ENCODE results near the gene PPP2R2C.

Gene PPP2R2C

DNA sequence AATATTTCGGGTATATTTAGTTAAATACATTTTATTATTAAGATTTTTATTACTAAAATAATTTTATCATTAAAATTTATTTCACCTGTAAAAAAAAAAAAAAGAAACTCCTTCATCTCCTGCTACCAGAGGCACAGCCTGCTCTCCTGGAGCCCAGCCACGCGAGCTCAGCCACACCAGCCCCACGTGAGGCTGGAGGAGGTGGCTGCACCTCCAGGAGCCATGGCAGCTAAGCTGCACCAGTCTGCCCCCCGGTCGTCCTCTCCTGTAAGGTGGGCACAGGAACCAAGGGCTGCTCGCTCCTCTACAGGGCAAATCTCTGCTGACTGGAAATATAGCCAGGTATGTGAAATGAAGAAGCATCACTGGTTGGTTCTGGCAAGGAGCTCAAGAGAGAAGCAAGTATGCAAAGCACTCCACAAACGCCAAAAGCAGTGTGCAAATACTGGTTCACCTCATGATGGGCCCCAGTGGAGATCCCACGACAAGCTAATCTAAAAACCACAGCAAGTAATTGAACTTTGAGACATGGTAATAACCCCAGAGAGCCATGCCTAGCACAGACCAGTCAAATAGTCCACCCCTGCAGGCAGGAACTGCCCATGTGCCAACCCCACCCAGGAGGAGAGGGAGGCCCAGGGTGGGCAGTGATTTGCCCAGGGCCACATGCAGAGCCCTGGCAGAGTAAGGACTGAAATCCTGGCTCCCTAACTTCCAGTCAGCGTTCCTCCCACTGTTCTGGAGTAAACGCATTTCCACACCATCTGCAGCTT lies 112.7 kb downstream of the PPP2R2C start:
- DNase-seq: no peak

GRCh38 chr4:6357476-6357875 lies 114.9 kb downstream of the PPP2R2C start:
- DNase-seq: no peak

DNA sequence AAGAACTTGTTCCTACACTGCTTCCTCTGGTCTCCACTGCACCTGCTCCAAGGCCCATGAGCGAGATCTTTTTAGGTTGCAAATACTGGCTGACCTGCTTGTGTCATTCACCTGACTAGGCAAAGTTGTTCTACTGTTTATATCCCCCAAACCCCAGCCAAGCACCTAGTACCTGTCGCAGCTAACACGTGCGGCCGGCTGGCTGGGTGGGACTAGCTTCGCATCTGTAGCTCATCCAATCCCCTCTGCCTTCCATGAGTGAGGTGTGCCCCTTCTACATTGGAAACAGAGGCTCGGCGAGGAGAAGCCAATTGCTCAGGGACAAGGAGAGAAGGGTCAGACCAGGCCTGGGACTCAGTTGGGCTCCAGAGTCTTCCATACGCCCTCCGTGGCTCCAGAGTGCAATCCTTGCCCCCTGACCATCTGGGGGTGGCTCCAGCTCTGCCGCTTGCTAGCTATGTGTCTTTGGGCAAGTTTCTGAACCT lies 116.3 kb downstream of the PPP2R2C start:
- no peak for DNase-seq

GRCh38 chr4:6355052-6355451 lies 117.4 kb downstream of the PPP2R2C start:
- DNase-seq: no peak

GRCh38 chr4:6354626-6355025 lies 117.8 kb downstream of the PPP2R2C start:
- DNase-seq: no peak

GRCh38 chr4:6354119-6354518 lies 118.3 kb downstream of the PPP2R2C start:
- no peak for DNase-seq

GRCh38 chr4:6352031-6352692 lies 120.3 kb downstream of the PPP2R2C start:
- no peak for DNase-seq

GRCh38 chr4:6351246-6352000 lies 121.0 kb downstream of the PPP2R2C start:
- no peak for DNase-seq

DNA sequence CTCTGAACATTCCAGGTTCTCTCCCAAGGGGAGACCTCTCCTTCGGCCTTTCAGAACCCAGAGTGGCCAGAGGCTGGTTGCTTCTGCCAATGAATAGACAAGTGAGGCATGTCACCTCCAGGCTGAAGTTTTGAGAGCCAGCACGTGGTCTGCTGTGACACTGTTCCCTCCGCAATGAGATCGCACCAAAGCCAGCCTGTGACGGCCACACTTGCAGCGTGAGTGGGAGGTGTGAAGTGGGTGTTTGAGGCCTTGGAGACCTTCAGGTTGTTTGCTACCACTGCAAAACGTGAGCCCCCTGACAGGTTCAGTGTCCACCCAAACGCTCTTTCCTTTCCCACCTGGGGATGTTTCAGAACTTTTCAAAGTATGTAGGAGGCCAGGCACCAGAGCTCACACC lies 121.8 kb downstream of the PPP2R2C start:
- DNase-seq: no peak

GRCh38 chr4:6349896-6350603 lies 122.4 kb downstream of the PPP2R2C start:
- DNase-seq: no peak

DNA sequence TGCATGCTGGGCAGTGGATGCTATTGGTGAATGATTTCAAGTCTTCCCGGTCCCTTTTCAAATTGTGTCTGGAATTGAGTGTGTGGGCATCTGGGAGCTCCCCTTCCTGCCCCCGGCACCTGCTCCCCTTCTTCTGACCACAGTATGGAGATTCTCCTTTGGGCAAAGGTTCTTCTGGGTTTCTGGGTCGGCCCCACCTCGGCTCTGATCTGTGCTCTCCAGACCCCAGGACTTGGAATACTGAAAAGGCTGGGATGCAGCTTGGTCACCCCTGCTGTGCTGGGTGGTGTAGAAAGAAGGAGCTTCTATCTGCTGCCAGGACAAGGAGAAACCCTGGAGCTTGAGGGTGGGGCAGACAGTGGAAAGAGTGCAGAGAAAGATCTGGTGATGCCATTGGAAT lies 124.0 kb downstream of the PPP2R2C start:
- DNase-seq: no peak

GRCh38 chr4:6347511-6348045 lies 124.8 kb downstream of the PPP2R2C start:
- no peak for DNase-seq

DNA sequence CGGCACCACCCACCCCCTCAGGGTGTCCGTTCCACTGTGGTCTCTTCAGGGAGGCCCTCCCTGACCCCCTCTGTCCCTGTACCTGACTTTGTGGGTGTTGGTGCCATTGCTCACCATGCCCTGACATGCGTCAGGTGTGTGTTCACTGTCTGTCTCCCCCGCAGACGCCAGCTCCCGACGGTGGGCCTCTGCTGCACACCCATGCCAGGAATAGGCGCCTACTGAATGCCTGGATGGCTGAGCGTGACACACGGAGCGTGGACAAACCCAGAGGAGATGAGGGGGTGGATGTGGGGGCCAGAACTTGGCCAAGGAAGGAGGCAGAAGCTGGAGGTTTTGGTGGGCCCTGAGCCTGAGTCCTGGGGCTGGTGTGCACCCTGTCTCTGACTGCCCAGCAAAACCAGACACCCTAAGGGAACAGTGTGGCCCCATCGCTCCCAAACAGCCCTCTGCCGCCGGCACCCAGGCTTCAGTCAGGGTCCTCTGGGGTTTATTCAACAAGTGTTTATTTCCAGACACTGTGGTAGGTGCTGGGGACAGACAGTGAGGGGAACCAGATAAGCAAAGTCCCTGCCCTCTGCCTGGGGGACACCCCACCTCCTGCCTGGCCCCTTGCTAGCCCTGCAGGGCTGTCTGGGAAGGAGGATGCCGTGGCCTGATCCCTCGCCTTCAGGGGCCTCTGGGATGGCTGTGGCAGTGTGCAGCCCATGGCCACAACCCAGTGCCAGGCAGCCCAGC lies 125.9 kb downstream of the PPP2R2C start:
- no peak for DNase-seq

DNA sequence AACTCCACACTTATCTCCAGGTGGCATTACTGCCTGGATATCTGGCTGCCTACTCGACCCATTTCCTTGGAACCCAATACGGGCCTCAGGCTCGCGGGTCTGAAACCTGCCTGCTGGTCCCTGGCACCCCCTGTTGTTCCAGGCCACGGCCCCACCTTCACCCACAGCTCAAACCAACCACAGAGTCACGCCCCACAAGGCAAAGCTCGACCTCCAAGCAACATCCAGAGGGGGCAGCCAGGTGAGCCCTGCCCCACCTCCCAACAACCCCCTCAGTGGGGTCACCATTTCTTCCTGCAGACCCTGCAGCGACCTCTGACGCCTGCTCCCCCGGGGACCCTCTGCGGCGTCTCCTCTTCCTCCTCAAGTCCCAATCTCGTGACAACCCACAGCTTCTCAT lies 126.5 kb downstream of the PPP2R2C start:
- no peak for DNase-seq

- no peak for DNase-seq
Measured at GRCh38 chr4:6345096-6345830, 127.2 kb downstream of the PPP2R2C start.

DNA sequence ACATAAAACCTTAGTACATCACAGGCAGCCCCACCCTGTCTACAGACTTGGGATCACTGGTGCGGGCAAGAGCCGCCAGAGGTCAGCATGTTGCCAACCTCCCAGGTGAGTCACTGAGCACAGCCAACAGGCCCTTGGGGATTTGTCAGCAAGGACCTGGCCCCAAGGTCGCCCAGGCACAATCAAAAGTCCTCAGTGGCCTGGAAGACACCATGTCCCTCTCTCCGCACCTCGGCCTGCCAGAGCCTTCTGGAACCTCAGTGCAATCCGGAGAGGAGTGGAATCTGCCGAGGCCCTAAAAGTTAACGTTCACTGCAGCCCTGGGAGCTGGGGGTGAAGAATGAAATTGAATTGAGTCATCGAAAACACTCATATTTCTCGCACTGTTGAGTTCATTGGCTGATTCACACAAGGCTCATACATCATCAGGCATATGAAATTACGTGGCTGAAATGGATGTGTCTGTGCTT lies 128.4 kb downstream of the PPP2R2C start:
- no peak for DNase-seq

- no peak for DNase-seq
Measured at GRCh38 chr4:6342530-6343293, 129.7 kb downstream of the PPP2R2C start.

GRCh38 chr4:6341696-6342095 lies 130.7 kb downstream of the PPP2R2C start:
- DNase-seq: no peak

- DNase-seq: no peak
Measured at GRCh38 chr4:6340446-6341015, 131.9 kb downstream of the PPP2R2C start.
